Measurements from ENCODE around the gene WFDC6.

GRCh38 chr20:45510242-45510862 is 28.9 kb downstream of the WFDC6 start:
- TF ChIP-seq CTCF (optimal IDR thresholded peaks at IDR 0.05 in 1 of 3, IDR thresholded peaks at IDR 0.05 in 1 of 3, conservative IDR thresholded peaks at IDR 0.05 in 1 of 3; ENCODE audit: extremely low read depth in 1 of 3, insufficient read depth in 2 of 3, low read length in 3 of 3): no peak
- TF ChIP-seq EZH2 (IDR thresholded peaks at IDR 0.05; ENCODE audit: low read length): no peak

Data from keratinocyte (primary cell).